ENCODE data around the gene OR5A1.

Gene OR5A1

GRCh38 chr11:59416613-59417012 is 19.7 kb upstream of the OR5A1 start:
- Histone ChIP-seq H3K27ac (ENCODE audit: low read depth, low read length) (no peak overlapping the region), H3K4me2 (ENCODE audit: low read length) (no peak overlapping the region), H3K9me3 (ENCODE audit: control insufficient read depth, insufficient read depth, low read length) (peaks cover 3% of the 10 kb centered on the region; the same call in 1 of the 2 replicates), H3K27me3 (ENCODE audit: control insufficient read depth, low read length) (peaks cover 13% of the 10 kb centered on the region; the same call in 1 of the 2 replicates), H3K79me2 (ENCODE audit: control insufficient read depth, low read length) (no peaks in the 10 kb centered on the region), H4K20me1 (ENCODE audit: control insufficient read depth, insufficient read depth, low read depth, low read length) (no peaks in the 10 kb centered on the region), H3K36me3 (ENCODE audit: control insufficient read depth, low read length) (no peaks in the 10 kb centered on the region), H3K4me3 (ENCODE audit: low read length) (no peak overlapping the region), H3K9me2 (replicated peaks; ENCODE audit: control insufficient read depth, low read length) (no peaks in the 10 kb centered on the region), H3K4me1 (ENCODE audit: control insufficient read depth, low read length) (peaks cover 5% of the 10 kb centered on the region; the same call in 1 of the 2 replicates), H3F3A (ENCODE audit: control insufficient read depth, insufficient read depth) (no peaks in the 10 kb centered on the region)
- no peak for TF ChIP-seq EZH2phosphoT487 (IDR thresholded peaks at IDR 0.05; ENCODE audit: borderline replicate concordance, low read length)
- no peak for TF ChIP-seq CTCF (IDR thresholded peaks at IDR 0.05; ENCODE audit: low read depth, low read length, poor library complexity, severe bottlenecking)

- no peaks in the 10 kb centered on the region for H3K9me2 ChIP-seq (replicated peaks; ENCODE audit: control insufficient read depth, low read length)
- H3K27ac ChIP-seq (ENCODE audit: low read depth, low read length) = no peak overlapping the region
- no peaks in the 10 kb centered on the region for H3F3A ChIP-seq (ENCODE audit: control insufficient read depth, insufficient read depth)
- H3K27me3 ChIP-seq (ENCODE audit: control insufficient read depth, low read length) = peaks cover 13% of the 10 kb centered on the region; the same call in 1 of the 2 replicates
- H3K4me2 ChIP-seq (ENCODE audit: low read length) = no peak overlapping the region
- H3K9me3 ChIP-seq (ENCODE audit: control insufficient read depth, insufficient read depth, low read length) = peaks cover 3% of the 10 kb centered on the region; the same call in 1 of the 2 replicates
- no peak overlapping the region for H3K4me3 ChIP-seq (ENCODE audit: low read length)
- no peaks in the 10 kb centered on the region for H3K36me3 ChIP-seq (ENCODE audit: control insufficient read depth, low read length)
- H4K20me1 ChIP-seq (ENCODE audit: control insufficient read depth, insufficient read depth, low read depth, low read length) = no peaks in the 10 kb centered on the region
- peaks cover 5% of the 10 kb centered on the region; the same call in 1 of the 2 replicates for H3K4me1 ChIP-seq (ENCODE audit: control insufficient read depth, low read length)
- H3K79me2 ChIP-seq (ENCODE audit: control insufficient read depth, low read length) = no peaks in the 10 kb centered on the region
- TF ChIP-seq EZH2phosphoT487 (IDR thresholded peaks at IDR 0.05; ENCODE audit: borderline replicate concordance, low read length) (no peak), CTCF (IDR thresholded peaks at IDR 0.05; ENCODE audit: low read depth, low read length, poor library complexity, severe bottlenecking) (no peak)
These were observed 19.2 kb upstream of the OR5A1 start for GRCh38 chr11:59417023-59417422.

- Histone ChIP-seq H3F3A (ENCODE audit: control insufficient read depth, insufficient read depth) (no peaks in the 10 kb centered on the region), H3K9me3 (ENCODE audit: control insufficient read depth, insufficient read depth, low read length) (peaks cover 2% of the 10 kb centered on the region; the same call in 1 of the 2 replicates), H3K4me2 (ENCODE audit: low read length) (no peak overlapping the region), H3K27ac (ENCODE audit: low read depth, low read length) (no peak overlapping the region), H3K27me3 (ENCODE audit: control insufficient read depth, low read length) (peaks cover 12% of the 10 kb centered on the region; the same call in 1 of the 2 replicates), H3K79me2 (ENCODE audit: control insufficient read depth, low read length) (no peaks in the 10 kb centered on the region), H3K9me2 (replicated peaks; ENCODE audit: control insufficient read depth, low read length) (no peaks in the 10 kb centered on the region), H3K4me3 (ENCODE audit: low read length) (no peak overlapping the region), H4K20me1 (ENCODE audit: control insufficient read depth, insufficient read depth, low read depth, low read length) (no peaks in the 10 kb centered on the region), H3K36me3 (ENCODE audit: control insufficient read depth, low read length) (no peaks in the 10 kb centered on the region), H3K4me1 (ENCODE audit: control insufficient read depth, low read length) (peaks cover 5% of the 10 kb centered on the region; the same call in 1 of the 2 replicates)
- TF ChIP-seq EZH2phosphoT487 (IDR thresholded peaks at IDR 0.05; ENCODE audit: borderline replicate concordance, low read length) (no peak), CTCF (IDR thresholded peaks at IDR 0.05; ENCODE audit: low read depth, low read length, poor library complexity, severe bottlenecking) (no peak)
These were observed 18.1 kb upstream of the OR5A1 start for GRCh38 chr11:59418156-59418555.
